ENCODE results near the gene KCNJ14.
A peak's percentile ranks its signal among the peaks of the same experiment; 100 is the strongest.

Gene KCNJ14

DNA sequence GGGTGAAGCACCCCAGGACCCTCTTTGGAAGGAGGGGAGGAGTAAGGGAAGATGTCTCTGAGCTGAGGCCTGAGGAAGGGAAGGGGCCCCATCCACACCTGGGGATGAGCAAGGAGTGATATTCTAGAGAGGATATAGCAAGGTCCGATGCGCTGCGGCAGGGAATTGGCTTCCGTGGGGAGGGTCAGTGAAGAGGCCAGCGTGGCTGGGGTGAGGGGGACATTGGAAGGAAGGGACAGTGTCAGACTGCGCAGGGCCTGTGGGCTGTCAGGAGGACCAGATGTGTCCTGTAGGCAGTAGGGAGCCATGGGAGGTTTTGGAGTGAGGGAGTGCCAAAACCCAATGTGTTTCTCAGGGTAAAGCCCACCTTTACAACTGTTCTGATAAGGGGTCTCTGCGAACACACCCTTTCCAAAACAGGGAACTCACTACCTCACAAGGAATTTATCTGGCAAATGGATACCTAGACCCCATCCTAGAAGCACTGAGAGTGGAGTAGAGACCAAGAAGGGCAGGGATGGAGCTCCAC, 52.6 kb downstream of the KCNJ14 start:
- H3K27me3 ChIP-seq (replicated peaks) = peaks cover 11% of the 10 kb centered on the region
- TF ChIP-seq CTCF (IDR thresholded peaks at IDR 0.05; ENCODE audit: low read depth, low read length, missing control alignments) = no peak
- no peaks in the 10 kb centered on the region for H3K36me3 ChIP-seq (replicated peaks)
- H3K27ac ChIP-seq = no peak overlapping the region
- DNase-seq = no peak
- H3K4me3 ChIP-seq (ENCODE audit: low read depth, low read length) = no peak overlapping the region
- in situ Hi-C loops (cut with HindIII; ENCODE audit: low pct_ligation_motif_present, low sequenced_read_pairs) = no loop called here

DNA sequence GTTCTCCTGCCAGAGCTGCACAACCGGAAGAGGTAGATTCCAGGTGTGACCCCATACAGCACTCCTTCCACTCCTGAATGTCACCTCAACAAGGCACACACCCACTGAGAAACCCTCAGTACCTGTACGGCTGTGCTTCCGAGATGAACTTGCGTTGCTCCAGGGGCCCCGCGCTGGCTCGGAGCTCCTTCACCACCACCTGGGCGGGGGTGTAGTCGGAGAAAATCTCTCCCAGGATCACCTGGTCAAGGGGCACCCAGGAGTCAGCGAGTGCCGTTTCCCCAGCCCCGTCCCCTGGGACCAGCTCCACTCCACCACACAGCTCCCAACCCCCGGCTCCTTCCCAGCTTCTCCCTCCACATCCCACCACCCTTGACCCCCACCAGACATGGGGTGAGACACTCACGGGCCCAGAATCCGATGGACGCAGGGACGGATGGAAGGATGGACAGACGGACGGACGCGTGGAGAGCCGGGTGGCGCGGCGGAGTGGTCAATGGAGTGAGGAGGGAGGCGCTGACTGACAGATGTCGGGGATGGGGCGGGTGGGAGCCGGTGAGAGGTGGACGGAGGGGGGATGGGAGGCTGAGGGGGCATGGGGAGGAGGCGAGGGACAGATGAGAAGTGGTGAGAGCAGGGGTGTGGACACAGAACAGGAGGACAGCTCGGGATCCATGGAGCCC, 53.5 kb downstream of the KCNJ14 start:
- DNase-seq = no peak
- no peaks in the 10 kb centered on the region for H3K36me3 ChIP-seq (replicated peaks)
- in situ Hi-C loops (cut with HindIII; ENCODE audit: low pct_ligation_motif_present, low sequenced_read_pairs) = no loop called here
- H3K27me3 ChIP-seq (replicated peaks) = peaks cover 11% of the 10 kb centered on the region
- TF ChIP-seq CTCF (IDR thresholded peaks at IDR 0.05; ENCODE audit: low read depth, low read length, missing control alignments) = no peak
- H3K4me3 ChIP-seq (ENCODE audit: low read depth, low read length) = no peak overlapping the region
- no peak overlapping the region for H3K27ac ChIP-seq

- Histone ChIP-seq H3K4me3 (ENCODE audit: low read depth, low read length) (no peak overlapping the region), H3K36me3 (replicated peaks) (no peaks in the 10 kb centered on the region), H3K27ac (no peak overlapping the region), H3K27me3 (replicated peaks) (peaks cover 11% of the 10 kb centered on the region)
- TF ChIP-seq CTCF (IDR thresholded peaks at IDR 0.05; ENCODE audit: low read depth, low read length, missing control alignments) = no peak
- in situ Hi-C loops (cut with HindIII; ENCODE audit: low pct_ligation_motif_present, low sequenced_read_pairs) = no loop called here
- DNase-seq = no peak
Observed at GRCh38 chr19:48509467-48510194, 54.3 kb downstream of the KCNJ14 start.

DNA sequence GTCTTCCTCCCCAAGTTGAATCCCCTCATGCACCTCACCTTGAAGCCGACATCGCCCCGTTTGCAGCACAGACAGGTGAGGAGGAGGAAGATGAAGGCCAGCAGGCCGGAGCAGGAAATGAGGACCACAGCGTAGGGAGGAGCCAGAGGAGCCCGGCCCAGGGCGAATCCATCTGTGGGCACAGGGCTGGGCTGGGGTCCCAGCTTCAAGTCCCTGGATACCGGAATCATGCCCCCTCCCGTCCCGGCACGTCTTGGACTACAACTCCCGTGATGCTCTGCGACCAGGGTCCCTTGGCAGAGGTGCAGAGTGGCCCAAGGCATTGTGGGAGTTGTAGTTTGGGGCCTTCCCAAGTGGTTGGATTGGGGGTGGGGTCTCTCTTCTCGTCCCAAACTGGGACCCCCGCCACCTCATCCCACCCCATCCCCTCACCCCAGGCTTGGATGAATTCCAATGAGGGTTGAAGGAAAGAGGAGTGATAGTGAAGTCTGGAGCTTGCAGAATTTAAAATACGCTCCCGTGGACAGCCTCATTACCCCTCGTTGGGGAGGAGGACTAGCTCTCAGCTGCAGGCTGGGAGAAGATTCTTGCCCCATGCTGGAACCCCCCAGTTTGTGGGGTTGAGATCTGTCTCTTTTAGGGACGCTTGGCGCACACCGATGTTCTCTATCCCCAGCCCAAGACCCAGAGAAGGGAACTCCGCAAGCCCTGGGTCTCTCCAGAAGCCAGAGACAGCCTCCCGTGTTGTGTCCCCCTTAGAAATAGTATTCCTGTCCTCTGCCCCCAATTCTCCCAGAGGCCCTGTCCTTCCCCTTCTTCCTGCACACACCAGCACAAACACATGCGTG, 55.3 kb downstream of the KCNJ14 start:
- Histone ChIP-seq H3K27ac (no peak overlapping the region), H3K36me3 (replicated peaks) (no peaks in the 10 kb centered on the region), H3K27me3 (replicated peaks) (peaks cover 11% of the 10 kb centered on the region), H3K4me3 (ENCODE audit: low read depth, low read length) (no peak overlapping the region)
- TF ChIP-seq CTCF (IDR thresholded peaks at IDR 0.05; ENCODE audit: low read depth, low read length, missing control alignments) = no peak
- in situ Hi-C loops (cut with HindIII; ENCODE audit: low pct_ligation_motif_present, low sequenced_read_pairs) = no loop called here
- DNase-seq = peak; percentile 27

- in situ Hi-C loops (cut with HindIII; ENCODE audit: low pct_ligation_motif_present, low sequenced_read_pairs) = no loop called here
- no peak for DNase-seq
- Histone ChIP-seq H3K4me3 (ENCODE audit: low read depth, low read length) (no peak overlapping the region), H3K27me3 (replicated peaks) (peaks cover 11% of the 10 kb centered on the region), H3K27ac (no peak overlapping the region), H3K36me3 (replicated peaks) (no peaks in the 10 kb centered on the region)
- no peak for TF ChIP-seq CTCF (IDR thresholded peaks at IDR 0.05; ENCODE audit: low read depth, low read length, missing control alignments)
Observed at GRCh38 chr19:48511321-48511731, 56.0 kb downstream of the KCNJ14 start.
